ENCODE data around the gene LHFPL5.

GRCh38 chr6:35781290-35781689 lies 23.9 kb upstream of the LHFPL5 start:
- TF ChIP-seq CTCF (IDR thresholded peaks at IDR 0.05; ENCODE audit: poor library complexity) = no peak
- TF ChIP-seq EZH2phosphoT487 (IDR thresholded peaks at IDR 0.05; ENCODE audit: low read depth, severe bottlenecking, unreplicated experiment) = no peak
- TF ChIP-seq EZH2 (IDR thresholded peaks at IDR 0.05; ENCODE audit: borderline replicate concordance) = no peak

All from hepatocyte (in vitro differentiated cells).